ENCODE results near the gene ALDH3A2. TPM values are rescaled to one million over a fixed set of nuclear protein-coding genes. Genes with fewer than 3 reads are reported as not detected.

Gene ALDH3A2
- total and polyA plus RNA-seq, 2 of the 8 experiments (the other 6 are each of a cell fraction or from before 2014, with no cell fraction given), result 20.6 to 72.9 TPM

- no peak for TF ChIP-seq MAX (IDR thresholded peaks at IDR 0.05)
These were observed 72.3 kb downstream of the ALDH3A2 start (continued) for GRCh38 chr17:19720631-19721426.

Measured in H1 (cell line).